AG04450 (cell line): ENCODE data around the gene TPI1. TPM values are rescaled to one million over a fixed set of nuclear protein-coding genes. Genes with fewer than 3 reads are reported as not detected.
A peak's percentile ranks its signal among the peaks of the same experiment; 100 is the strongest.

ENCODE experiments used
- CTCF ChIA-PET: fragments of 300-600, 350-600 bp; formaldehyde crosslinking; extraction: SDS; loops from one replicate; lab custom pipeline; 2022; ENCODE audit warnings: antibody characterized with exemption, inconsistent platforms; lab: Charles Lee
- POLR2A ChIA-PET: fragments of 350-600 bp; formaldehyde crosslinking; extraction: SDS; loops from one replicate; lab custom pipeline; 2021; ENCODE audit warnings: antibody characterized with exemption, inconsistent platforms; lab: Yijun Ruan, JAX
- DNase-seq: peaks from one replicate; pipeline ENCODE4 v3.0.0-alpha.2; 2011; ENCODE audit warnings: low read depth, low spot score
- H3K27ac ChIP-seq: one replicate; pipeline ENCODE4 v1.5.1; 2012; ENCODE audit warnings: low read depth, low read length, control low read depth
- H3K27me3 ChIP-seq: one replicate; pipeline ENCODE4 v1.6.0; 2012; ENCODE audit warnings: low read length; ENCODE audit not compliant: control insufficient read depth, insufficient read depth
- H3K4me3 ChIP-seq: 2 replicates; pipeline ENCODE4 v1.5.1; 2011; ENCODE audit warnings: mild to moderate bottlenecking, low read depth, low read length, control low read depth
- H3K9me3 ChIP-seq: 2 replicates; pipeline ENCODE4 v1.5.1; 2012; ENCODE audit warnings: low read length; ENCODE audit not compliant: control insufficient read depth, insufficient read depth
- CTCF ChIP-seq: IDR thresholded peaks from 2 replicates; pipeline ENCODE4 v1.5.1; 2011; ENCODE audit warnings: low read depth, low read length, control low read depth, inconsistent platforms
- polyA plus RNA-seq: library from polyadenylated mRNA; depleted of rRNA; stranded (reverse); fragments of >200 nt; gene quantifications from 2 replicates; pipeline ENCODE4 v1.2.3, GENCODE V29; 2011

Gene TPI1
- polyA plus RNA-seq, 1 experiment = 1,246 TPM

DNA sequence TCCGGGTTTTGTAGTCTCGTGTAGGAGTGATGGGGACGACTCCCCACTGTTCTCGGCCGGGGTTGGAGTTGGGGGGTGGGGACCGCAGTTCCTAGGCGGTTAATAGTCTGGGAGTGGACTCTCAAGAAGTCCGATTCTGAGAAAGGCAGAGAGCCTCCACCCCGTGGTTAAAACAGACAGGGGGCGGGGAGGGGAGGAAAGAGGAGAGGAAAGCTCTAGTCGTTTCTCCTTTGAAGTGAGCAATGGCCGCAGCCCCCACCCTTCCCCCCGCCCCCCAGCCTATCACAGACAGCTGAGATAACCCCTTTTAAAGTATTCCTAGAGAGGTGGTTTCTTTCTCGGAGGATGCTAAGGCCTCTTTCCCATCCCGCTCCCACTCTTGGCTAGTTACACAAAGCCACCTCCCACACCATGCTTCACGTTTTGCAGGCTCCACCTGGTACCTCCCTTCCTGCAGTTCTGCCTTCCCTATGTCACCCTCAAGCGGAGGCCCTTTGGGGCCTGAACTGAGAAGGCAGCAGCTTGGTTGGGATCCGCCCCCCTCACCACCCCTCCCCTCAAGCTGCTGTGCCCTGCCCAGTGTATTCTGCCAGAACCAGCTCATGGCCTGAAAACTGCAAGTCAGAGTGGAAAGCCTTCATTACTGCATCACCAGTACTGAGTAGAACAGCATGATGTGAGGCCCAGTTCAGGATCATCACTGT, 14.5 kb upstream of the TPI1 start:
- ChIA-PET POLR2A (interaction anchor here (0.6 to 3.4 kb wide), 18 partner anchors 8 to 319 kb away, joined by 3 to 57 read pairs (median 5); partner anchors contain the start of genes C12orf57, COPS7A, GAPDH and P3H3), CTCF (interaction anchor here (0.8 to 5.1 kb wide), 9 partner anchors 17 to 100 kb away, joined by 3 to 26 read pairs (median 6); partner anchors contain the start of gene MLF2)
- peak overlapping the region; percentile 77 for H3K4me3 ChIP-seq
- no peak for DNase-seq
- peak overlapping the region; percentile 92 for H3K27ac ChIP-seq
- TF ChIP-seq CTCF = no peak
- no peaks in the 10 kb centered on the region; the same call in 1 of the 2 replicates for H3K9me3 ChIP-seq
- H3K27me3 ChIP-seq = no peaks in the 10 kb centered on the region

- TF ChIP-seq CTCF = no peak
- Histone ChIP-seq H3K9me3 (no peaks in the 10 kb centered on the region; the same call in 1 of the 2 replicates), H3K27ac (peak overlapping the region; percentile 92), H3K4me3 (peak overlapping the region; percentile 77), H3K27me3 (no peaks in the 10 kb centered on the region)
- DNase-seq = no peak
- ChIA-PET POLR2A (interaction anchor here (0.9 to 3.4 kb wide), 5 partner anchors 16 to 90 kb away, joined by 3 to 37 read pairs (median 17); partner anchors contain the start of genes PTMS and SPSB2), CTCF (interaction anchor here (1.5 to 5.1 kb wide), 4 partner anchors 16 to 101 kb away, joined by 3 to 26 read pairs (median 12); partner anchors contain the start of gene MLF2)
These were observed 13.7 kb upstream of the TPI1 start for GRCh38 chr12:6853626-6854025.

- POLR2A ChIA-PET = interaction anchor here (1.1 to 3.4 kb wide), 3 partner anchors 13 to 28 kb away, joined by 3 to 37 read pairs (median 5); partner anchors contain the start of genes SPSB2 and TPI1
- TF ChIP-seq CTCF = no peak
- H3K27me3 ChIP-seq = no peaks in the 10 kb centered on the region
- H3K27ac ChIP-seq = no peak overlapping the region
- H3K9me3 ChIP-seq = no peaks in the 10 kb centered on the region; the same call in 1 of the 2 replicates
- CTCF ChIA-PET = interaction anchor here (1.5 to 5.1 kb wide), 4 partner anchors 16 to 102 kb away, joined by 3 to 26 read pairs (median 12); partner anchors contain the start of gene MLF2
- H3K4me3 ChIP-seq = no peak overlapping the region
- DNase-seq = no peak
These were observed 13.3 kb upstream of the TPI1 start for GRCh38 chr12:6854036-6854435.

GRCh38 chr12:6855322-6855721, 12.0 kb upstream of the TPI1 start:
- DNase-seq = no peak
- POLR2A ChIA-PET = interaction anchor here (1.5 kb wide), 1 partner anchor 12 kb away, joined by 5 read pairs; the partner anchor contains the start of gene TPI1

More at GRCh38 chr12:6855322-6855721, 12.0 kb upstream of the TPI1 start:
- no peak overlapping the region for H3K4me3 ChIP-seq
- H3K9me3 ChIP-seq = no peaks in the 10 kb centered on the region; the same call in 1 of the 2 replicates
- H3K27ac ChIP-seq = no peak overlapping the region
- no peaks in the 10 kb centered on the region for H3K27me3 ChIP-seq
- TF ChIP-seq CTCF = no peak
- CTCF ChIA-PET = interaction anchor here (0.6 to 5.1 kb wide), 3 partner anchors 14 to 82 kb away, joined by 4 to 26 read pairs (median 17); no protein-coding TSS in a partner anchor
